GM18870 (cell line): ENCODE data around the gene TCAP.

ENCODE experiments used
- ATAC-seq: cut with Tn5 transposase; IDR thresholded peaks from one replicate; pipeline ENCODE4 v1.9.1; 2021; ENCODE audit warnings: moderate library complexity; ENCODE audit not compliant: unreplicated experiment

TCAP gene, protein sequence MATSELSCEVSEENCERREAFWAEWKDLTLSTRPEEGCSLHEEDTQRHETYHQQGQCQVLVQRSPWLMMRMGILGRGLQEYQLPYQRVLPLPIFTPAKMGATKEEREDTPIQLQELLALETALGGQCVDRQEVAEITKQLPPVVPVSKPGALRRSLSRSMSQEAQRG

DNA sequence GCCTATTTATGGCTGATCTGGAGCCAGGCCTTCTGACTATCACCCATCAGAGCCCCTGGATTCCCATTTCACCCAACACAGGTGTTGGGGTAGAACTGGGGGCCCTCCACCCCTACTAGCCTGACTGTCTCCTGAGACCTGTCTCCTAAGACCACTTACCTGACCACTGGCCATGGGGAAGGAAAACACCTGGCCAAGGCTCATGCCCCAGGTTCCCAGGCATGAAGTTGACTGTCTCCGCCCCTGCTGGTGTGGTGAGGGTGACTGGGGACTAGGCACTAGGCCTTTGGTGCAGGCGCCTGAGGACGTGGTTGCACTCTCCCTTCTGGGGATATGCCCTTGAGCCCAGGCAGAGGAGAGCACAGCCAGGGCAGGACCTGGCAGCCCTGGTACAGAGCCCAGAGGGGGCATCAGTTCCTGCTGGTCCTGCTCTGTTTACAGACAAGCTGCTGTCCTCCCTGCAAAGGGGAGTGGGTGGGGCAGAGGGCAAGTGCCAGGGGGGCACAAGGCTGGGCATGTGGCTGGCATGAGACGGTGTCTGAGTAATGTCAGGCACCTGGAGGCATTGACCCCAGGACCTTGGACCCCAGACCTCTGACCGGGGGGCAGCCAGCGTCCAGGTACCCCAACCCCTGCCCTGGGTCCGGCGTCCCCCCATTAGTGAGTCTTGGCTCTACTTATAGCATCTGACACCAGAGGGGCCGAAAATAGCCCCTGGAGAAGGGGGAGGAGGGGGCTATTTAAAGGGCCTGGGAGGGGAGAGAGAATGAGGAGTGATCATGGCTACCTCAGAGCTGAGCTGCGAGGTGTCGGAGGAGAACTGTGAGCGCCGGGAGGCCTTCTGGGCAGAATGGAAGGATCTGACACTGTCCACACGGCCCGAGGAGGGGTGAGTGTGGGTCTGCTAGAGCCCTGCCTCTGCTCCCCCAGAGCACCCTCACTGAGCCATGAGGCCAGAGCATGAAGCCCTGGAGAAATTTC is at the start of gene TCAP:
Gene TCAP (plus strand): TSS at position 769 of the 981 bp plus-strand sequence. CDS start 11 bp downstream, at position 780.
- no peak for ATAC-seq

DNA sequence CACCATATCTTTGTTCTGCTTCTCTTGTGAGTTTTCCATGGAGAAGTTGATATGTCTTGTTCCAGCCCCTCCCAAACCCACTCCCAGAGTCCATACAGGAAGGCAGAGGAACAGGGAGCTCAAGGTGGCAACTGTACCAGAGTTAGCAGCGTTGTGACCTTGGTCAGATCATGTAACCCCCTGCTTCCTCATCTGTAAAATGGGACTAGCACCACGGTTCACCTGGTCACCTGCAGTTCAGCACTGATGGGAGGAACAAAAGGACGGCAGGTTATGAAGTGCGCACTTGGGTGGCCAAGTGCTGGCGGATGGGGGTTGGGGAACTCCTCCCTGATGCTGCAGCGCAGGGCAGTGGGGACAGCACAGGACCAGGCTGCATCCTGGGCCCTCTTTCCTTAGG is 49.7 kb upstream of the TCAP start:
- ATAC-seq: no peak

DNA sequence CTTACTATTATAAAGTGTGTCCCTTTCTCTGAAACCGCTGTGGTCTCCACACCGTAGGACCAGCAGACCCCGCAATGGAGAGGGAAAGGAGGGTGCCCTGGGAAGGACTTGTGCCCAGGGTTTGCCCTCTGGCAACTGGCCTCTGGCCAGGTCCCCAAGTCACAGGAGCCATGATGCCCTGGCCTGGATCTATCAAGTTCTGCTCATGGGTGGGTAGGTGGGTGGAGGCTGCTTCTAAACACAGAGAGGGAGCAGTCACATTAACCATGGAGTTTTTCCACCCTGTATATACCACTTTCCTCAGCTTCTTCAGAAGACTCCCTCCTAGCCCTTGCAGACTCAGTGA is 48.1 kb upstream of the TCAP start:
- no peak for ATAC-seq

DNA sequence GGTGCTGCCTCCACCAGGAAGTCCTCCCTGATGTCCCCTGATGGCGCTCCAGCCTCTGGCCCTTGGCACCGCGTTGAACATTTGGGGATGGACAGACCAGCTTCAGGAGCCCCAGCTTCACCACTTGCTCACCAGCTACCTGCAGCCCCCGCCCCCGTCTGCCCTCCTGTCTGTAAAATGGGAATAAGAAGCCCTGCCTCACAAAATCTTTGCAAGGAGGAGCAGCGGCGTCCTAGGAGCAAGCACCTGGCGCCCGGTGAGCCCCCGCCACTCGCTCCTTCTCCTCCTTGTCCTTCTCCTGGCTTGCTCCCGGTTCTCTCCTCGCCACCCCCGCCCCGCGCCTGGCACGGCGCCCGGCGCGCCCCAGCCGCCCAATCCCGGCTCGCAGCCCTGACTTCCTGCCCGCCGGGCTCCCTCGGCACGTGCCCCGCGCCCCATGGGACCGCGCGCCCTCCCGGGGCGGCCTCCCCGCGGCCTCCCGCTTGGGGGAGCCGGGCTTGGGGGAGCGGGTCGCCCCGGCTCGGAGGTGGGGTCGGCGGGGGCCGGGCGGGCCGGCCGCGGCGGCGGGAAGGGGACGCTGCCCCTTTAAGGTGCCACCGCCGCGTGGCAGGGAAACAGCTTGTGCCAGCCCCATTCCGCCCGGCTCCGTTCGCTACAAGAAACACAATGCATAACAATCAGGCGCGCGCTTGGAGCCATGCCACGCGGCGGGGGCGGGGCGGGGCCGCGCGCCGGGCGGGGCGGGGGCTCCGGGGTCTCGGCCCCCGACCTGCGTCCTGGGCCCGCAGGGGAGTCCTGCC is 47.5 kb upstream of the TCAP start:
- no peak for ATAC-seq

DNA sequence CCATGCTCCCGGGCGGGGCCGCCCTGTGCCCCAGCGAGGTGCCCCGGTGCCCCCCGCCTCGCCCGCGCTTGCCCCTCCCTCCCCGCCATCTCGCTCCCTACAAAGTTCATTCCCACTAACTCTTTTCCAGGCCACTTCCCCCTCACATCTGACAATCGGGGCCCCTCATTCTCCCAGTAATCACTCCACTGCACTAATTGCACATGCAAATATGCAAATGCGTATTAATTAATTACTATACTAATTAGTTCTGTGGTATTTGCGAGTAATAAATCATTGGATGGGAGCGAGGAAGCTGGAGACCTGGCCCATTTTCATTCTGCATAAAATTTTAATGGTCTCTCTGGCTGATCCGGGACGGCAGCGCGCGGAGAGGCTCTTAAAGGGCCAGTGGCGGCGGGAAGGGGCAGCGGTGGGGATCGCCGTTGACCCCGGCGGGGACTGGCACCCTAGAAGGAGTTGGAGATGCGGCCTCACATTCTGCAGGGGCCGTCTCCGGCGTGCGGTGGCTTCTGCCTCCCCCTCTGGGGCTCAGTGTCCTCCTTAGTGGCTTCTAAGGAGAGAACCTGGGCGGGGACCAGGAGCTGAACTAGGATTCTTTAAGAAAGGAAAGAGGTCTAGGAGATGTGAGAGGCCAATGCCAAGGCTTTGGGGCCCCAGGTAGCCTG is 46.8 kb upstream of the TCAP start:
- no peak for ATAC-seq

DNA sequence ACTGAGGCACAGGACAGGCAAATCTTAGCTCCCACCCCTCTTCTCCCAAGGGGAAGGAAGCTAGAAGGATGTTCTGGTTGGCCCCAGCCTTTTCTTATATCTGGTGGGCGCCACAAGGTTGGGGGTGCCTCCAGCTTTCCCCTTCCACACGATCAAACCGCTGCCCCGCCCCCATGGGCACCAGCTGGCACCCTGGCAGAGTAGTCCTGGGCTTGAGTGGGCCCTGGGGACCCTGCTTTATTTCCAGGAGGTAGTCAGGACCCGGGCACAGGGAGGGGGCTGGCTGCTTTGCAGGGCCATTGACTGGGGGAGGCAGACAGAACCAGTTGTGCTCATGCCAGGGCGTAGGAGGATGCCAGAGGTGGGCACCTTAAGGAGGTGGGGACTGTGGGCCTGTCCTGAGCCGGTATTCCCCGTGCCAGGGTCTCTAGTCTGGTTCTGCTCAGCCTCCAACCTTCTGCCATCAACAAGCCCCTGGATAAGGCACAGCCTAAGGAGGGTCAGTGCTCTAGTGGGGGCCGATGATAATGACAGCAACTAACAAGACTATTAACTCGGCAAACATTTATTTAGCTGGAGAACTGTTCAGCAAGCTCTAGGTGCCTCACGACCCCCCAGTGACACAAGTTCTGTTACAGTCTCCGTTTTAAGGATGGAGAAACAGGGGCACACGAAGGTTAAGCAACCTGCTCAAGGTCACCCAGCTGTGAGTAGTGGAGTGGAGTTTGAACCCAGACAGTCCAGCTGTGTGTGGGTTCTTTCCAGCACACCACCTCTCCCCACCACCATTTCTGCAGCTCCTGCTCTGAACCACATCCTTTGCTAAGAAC is 46.0 kb upstream of the TCAP start:
- ATAC-seq: no peak

DNA sequence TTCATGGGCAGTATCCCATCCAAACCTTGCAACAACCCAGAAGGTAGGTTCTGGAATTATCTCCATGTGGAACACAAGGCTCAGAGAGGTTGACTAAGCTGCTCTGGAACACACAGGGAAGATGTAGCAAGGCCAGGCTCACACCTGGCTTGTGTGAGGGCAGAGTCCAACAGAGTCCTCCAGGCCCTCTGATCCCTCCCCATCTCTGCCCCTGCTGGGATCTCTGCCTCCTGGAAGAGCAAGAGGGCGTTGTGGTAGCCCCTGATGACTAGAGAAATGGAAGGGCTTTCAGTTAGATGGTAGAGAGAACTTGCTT is 45.4 kb upstream of the TCAP start:
- no peak for ATAC-seq

DNA sequence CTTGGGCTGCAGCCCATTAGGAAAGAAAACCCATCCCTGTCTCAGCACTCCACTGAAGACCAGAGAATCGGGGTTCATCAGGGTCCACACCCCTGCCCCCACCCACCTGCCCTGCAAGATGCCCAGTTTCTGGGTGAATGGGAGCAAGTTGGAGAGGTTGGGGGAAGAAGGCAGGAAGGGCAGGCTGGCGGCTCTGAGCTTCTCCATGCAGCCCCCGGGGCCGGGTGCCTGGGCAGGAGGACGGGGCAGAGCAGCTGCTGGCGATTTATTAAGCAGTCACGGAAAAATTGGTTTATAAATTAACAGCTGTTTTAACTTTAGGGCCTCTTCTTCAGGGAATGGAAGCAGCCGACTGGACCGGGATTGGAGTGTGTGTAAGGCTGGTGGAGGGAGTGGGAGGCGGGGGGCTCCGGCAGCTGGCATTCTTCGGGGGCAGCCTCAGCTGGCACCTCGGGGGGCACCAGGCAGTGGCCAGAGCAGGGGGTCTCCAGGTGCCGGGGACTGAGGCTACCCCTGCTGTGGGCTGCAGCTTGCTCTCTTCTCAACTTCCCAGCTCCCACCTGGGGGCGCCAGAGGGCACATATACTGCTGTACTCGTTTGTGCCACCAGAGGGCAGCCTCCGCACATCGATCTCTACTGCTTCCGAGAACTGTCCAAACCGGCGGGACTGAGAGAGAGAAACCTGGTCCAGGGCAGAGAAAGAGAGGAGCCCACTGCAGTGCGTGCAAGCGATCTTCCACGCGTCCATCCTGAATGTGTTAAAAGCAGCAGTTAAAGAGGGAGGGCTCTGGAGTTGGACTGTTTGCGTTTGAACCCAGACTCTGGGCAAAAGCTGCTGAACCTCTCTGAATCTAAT is 43.4 kb upstream of the TCAP start:
- ATAC-seq: peak; percentile 72

DNA sequence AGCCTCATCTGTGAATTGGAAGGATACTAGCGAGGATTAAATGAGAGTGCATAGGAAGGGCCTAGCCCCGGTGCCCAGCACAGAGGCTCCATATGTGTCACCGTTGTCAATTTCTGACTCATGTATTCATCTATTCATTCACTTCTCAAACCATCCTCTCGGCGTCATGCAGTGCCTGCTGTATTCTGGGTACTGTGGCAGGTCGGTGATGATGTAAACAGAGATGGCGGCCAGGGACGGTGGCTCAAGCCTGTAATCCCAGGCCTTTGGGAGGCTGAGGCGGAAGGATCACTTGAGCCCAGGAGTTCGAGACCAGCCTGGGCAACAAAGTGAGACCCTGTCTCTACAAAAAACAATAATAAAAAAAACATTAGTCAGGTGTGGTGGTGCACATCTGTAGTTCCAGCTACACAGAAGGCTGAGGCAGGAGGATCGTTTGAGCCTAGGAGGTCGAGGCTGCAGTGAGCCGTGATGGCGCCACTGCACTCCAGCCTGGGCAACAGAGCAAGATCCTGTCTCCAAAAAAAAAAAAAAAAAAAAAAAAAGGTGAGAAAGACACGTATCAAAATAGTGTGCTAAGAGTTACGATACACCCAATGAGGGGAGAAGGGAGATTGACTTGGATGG is 42.7 kb upstream of the TCAP start:
- ATAC-seq: no peak

DNA sequence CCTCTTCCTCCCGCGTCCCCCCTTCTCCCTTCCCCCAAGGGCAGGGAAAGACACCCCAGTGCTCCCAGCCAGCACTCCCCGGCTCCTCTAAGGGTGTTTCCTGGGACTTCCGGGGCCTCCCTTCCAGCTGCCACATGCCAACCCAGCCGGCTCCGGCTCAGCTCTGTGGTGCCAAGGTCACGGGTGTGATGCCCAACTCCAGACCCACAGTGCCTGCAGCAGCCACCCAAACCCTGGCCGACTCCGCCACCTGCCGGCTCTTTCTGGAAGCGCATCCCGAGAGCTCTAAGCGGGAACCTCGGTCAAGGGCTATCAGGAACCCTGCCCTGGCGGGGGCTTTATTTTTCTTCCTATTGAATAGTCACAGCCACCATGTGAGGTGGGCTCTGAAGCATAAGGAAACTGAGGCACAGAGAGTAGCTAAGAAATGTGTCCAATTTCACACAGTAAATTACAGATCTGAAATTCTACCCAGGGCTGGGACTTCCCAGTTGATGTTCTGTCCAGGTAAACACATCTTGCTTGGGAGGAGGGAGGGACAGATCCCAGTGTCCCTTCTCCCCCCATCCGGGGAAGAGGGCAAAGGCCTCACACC is 41.7 kb upstream of the TCAP start:
- ATAC-seq: no peak

DNA sequence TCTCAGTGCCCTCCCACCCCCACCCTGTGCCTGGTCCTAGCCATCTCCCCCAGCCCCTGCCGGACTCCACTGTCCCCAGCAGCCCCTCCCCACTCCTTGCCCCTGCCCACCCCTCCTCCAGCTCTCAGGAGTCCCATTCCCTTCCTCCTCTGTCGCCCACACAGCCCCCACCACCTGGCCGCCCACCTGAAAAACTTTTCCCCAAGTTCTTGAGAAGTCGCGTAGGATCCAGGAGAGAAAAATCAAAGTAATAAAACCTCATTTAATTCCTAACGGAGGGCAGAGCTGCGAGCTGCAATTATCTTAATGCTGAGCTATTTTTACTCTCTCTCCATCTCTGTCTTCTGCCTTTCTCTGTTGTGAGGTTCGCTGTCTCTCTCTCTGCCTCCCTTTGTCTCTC is 40.8 kb upstream of the TCAP start:
- no peak for ATAC-seq

DNA sequence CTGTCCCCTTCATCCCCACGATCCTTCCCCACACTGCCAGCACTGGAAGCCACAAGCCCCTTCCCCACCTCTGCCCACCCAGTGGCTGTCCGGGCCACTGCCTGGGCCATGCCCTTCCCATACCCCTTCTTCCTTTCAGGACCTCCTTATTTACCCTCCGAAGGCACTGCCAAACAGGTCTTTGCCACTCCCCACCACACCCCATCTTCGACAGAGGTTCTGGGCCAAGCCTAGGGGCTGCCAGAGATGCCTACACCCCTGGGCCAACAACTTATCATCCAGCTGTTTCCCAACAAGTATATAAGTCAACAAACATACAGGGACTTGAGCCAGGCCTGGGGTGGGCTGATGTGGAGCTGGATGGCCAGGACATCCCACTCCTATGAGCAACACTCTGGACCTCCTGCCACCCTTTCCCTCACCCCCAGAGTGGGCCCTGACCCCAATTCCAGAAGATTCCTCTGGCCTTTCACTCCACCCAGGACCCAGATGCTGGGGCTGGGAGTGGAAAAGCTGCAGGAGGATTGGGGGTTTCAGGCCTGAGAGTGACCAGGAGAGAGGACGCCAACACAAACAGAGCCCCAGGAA is 39.9 kb upstream of the TCAP start:
- no peak for ATAC-seq

DNA sequence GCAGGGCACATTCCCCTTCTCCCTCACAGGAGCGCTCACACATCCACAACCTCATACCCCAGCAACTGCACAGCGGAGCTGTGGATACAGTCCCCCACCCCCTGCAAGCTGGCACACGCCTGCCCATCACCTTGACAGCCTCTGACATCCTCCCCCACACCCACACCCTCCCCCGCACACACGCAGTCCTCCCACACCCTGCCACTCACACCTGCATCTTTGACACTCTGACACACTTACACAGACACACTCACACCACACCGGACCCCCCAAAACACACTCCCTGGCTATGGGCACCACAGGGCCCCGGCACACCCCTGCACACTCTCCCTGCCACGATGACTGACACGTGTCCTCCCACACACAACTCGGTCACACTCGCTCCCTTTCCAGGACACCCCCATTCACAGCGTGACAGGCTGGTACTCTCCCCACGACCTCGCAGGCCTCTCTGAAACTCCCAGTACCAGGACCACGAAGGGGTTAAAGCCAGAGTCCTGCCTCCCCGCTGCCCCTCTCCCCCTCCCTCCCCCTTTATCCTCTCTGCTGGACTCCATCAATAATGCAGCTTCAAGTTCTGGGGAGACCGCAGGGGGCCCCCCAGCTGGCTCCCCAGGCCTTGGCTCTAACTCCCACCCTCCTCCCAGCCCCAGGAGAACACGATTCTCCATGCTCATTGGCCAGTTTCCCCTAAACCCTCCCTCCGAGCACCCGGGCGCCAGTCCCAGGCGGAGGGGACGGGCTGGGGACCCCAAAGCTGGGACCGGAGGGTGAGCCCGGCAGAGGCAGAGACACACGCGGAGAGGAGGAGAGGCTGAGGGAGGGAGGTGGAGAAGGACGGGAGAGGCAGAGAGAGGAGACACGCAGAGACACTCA is 38.7 kb upstream of the TCAP start, which contains the start of gene PPP1R1B:
Gene PPP1R1B (plus strand): TSS at position 782 of the 876 bp plus-strand sequence. CDS start 441 bp downstream, outside the sequence.
- no peak for ATAC-seq

DNA sequence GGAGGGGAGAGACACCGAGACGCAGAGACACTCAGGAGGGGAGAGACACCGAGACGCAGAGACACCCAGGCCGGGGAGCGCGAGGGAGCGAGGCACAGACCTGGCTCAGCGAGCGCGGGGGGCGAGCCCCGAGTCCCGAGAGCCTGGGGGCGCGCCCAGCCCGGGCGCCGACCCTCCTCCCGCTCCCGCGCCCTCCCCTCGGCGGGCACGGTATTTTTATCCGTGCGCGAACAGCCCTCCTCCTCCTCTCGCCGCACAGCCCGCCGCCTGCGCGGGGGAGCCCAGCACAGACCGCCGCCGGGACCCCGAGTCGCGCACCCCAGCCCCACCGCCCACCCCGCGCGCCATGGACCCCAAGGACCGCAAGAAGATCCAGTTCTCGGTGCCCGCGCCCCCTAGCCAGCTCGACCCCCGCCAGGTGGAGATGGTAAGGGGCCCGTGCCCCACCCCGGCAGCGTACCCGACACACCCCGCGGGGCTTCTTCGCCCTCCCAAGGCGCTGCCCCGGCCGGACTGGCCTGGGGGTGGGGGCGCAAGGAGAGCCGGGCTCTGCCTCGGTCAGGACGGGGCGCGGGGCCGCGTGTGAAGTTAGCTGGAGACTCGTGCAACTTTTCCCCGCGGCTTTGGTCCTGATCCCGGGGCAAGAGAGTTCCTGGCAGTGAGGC is 38.0 kb upstream of the TCAP start:
- ATAC-seq: no peak

DNA sequence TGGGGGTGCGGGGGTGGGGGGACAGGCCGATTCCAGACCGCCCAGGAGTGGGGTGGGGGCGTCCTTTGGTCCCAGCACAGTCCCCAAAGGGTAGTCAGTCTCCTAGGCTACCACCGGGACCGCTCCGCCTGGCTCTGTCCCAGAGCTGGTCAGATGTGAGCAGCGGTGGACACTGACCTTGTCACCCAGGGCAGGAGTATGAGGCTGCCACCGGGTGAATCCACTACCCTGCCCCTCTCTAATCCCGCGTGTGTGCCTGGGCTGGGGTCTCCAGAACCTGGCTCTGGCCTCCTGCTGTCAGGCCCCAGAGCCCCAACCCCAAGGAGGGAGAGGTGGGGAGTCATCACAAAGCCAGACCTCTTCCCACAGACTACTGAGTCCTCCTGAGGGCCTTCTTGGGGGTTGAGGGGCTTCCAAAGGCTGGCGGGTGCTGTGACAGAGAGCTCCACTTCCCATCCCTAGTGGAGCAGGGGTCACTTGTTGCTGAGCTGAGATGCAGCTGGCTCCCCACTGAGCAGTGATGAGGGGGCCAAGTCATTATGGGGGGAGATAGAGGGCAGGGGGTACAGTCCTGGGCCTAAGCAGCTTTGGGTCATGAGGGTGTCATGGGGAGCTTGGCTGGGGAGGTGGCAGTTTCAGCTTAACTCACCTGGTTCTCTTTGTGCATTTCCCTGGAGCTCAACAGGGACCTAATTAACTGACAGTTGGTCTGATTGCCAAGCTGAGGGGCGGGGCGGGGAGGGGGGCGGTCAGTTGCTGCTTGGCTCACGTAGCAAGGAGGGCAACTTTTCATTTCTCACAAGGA is 37.2 kb upstream of the TCAP start:
- no peak for ATAC-seq
